ENCODE data around the gene MT1M. TPM values are rescaled to one million over a fixed set of nuclear protein-coding genes. Genes with fewer than 3 reads are reported as not detected.

MT1M gene
- polyA plus RNA-seq, 3 donors = not detected

- Histone ChIP-seq H4K20me1 (ENCODE audit: insufficient read depth, low read length) (no peaks in the 10 kb centered on the region), H3K79me2 (ENCODE audit: insufficient read depth, low read length) (no peaks in the 10 kb centered on the region), H3K9ac (ENCODE audit: insufficient read depth, low read length, poor library complexity, severe bottlenecking) (no peak overlapping the region), H3K36me3 (replicated peaks in 1 of 2; ENCODE audit: control insufficient read depth in 1 of 2, insufficient read depth in 2 of 2, low read length in 2 of 2) (no peaks in the 10 kb centered on the region), H3K4me3 (replicated peaks in 1 of 3; ENCODE audit: low read depth in 2 of 3, low read length in 3 of 3) (no peak overlapping the region), H3K9me3 (replicated peaks in 1 of 2; ENCODE audit: control insufficient read depth in 1 of 2, insufficient read depth in 1 of 2, low read length in 2 of 2) (no peaks in the 10 kb centered on the region), H3K27ac (ENCODE audit: low read depth in 1 of 2, low read length in 2 of 2) (no peak overlapping the region), H3K4me1 (ENCODE audit: control insufficient read depth in 1 of 2, insufficient read depth in 2 of 2, low read length in 2 of 2) (no peaks in the 10 kb centered on the region), H3K4me2 (replicated peaks; ENCODE audit: extremely low read depth, low read length, poor library complexity, severe bottlenecking) (no peak overlapping the region), H2AFZ (ENCODE audit: insufficient read depth, low read depth, low read length, poor library complexity, severe bottlenecking) (no peak overlapping the region), H3K27me3 (ENCODE audit: control insufficient read depth in 2 of 2, insufficient read depth in 2 of 2, low read length in 2 of 2) (peaks cover 0 to 10% of the 10 kb centered on the region in 2 donors)
- no peaks in the 10 kb centered on the region for H3K4me1 Mint-ChIP-seq
- TF ChIP-seq, protein P1, sequence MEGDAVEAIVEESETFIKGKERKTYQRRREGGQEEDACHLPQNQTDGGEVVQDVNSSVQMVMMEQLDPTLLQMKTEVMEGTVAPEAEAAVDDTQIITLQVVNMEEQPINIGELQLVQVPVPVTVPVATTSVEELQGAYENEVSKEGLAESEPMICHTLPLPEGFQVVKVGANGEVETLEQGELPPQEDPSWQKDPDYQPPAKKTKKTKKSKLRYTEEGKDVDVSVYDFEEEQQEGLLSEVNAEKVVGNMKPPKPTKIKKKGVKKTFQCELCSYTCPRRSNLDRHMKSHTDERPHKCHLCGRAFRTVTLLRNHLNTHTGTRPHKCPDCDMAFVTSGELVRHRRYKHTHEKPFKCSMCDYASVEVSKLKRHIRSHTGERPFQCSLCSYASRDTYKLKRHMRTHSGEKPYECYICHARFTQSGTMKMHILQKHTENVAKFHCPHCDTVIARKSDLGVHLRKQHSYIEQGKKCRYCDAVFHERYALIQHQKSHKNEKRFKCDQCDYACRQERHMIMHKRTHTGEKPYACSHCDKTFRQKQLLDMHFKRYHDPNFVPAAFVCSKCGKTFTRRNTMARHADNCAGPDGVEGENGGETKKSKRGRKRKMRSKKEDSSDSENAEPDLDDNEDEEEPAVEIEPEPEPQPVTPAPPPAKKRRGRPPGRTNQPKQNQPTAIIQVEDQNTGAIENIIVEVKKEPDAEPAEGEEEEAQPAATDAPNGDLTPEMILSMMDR (IDR thresholded peaks at IDR 0.05) = no peak
- no peak overlapping the region for H3K27ac Mint-ChIP-seq
- H3K4me3 Mint-ChIP-seq = peak overlapping the region in 1 of 2 donors; percentile 65
- peaks cover 16 to 30% (median 23%) of the 10 kb centered on the region in 3 donors for H3K27me3 Mint-ChIP-seq (ENCODE audit: low read depth in 3 of 3)
- no peak for DNase-seq
- intact Hi-C loops (cut with micrococcal nuclease) = loop anchor here (10.0 kb wide), 3 partner anchors 103 to 583 kb away; partner anchors contain the start of genes NUDT21 (in 1 of the 2), OGFOD1 (in 1 of the 2), PSME3IP1 (in 1 of the 2) and RSPRY1 (in 1 of the 2)
- H3K9me3 Mint-ChIP-seq = peaks cover 0 to 3% (median 0%) of the 10 kb centered on the region in 7 donors
- WGBS (ENCODE audit: insufficient coverage) = 91% methylated on average over 5 of the region's 9 CpGs
- H3K36me3 Mint-ChIP-seq = no peaks in the 10 kb centered on the region
Observed at GRCh38 chr16:56601325-56601724, 31.1 kb upstream of the MT1M start.

DNA sequence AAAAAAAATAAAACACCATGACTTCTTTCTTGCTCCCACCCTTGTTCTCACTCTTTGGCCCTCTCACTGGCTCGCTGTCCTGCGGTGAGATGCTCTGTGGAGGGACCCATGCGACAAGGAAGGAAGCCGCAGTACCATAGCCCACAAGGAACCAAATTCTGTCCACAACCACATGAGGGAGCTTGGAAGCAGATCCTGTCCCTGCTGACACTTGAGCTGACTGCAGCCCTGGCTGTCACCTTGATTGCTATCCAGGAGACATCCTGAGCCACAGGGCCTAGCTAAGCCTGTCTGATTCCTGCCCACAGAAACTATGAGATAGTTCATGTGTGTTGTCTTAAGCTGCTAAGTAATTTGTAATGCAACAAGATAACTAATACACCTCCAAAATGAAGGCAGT, 28.9 kb upstream of the MT1M start:
- intact Hi-C loops (cut with micrococcal nuclease) = loop anchor here (10.0 kb wide), 3 partner anchors 101 to 581 kb away; partner anchors contain the start of genes NUDT21 (in 1 of the 2), OGFOD1 (in 1 of the 2), PSME3IP1 (in 1 of the 2) and RSPRY1 (in 1 of the 2)

More for the DNA sequence above, 28.9 kb upstream of the MT1M start:
- no peaks in the 10 kb centered on the region for H3K9me3 ChIP-seq (replicated peaks in 1 of 2; ENCODE audit: control insufficient read depth in 1 of 2, insufficient read depth in 1 of 2, low read length in 2 of 2)
- no peaks in the 10 kb centered on the region for H3K36me3 ChIP-seq (replicated peaks in 1 of 2; ENCODE audit: control insufficient read depth in 1 of 2, insufficient read depth in 2 of 2, low read length in 2 of 2)
- H3K27ac ChIP-seq (ENCODE audit: low read depth in 1 of 2, low read length in 2 of 2) = no peak overlapping the region
- no peak overlapping the region for H3K4me3 ChIP-seq (replicated peaks in 1 of 3; ENCODE audit: low read depth in 2 of 3, low read length in 3 of 3)
- no peak overlapping the region for H3K9ac ChIP-seq (ENCODE audit: insufficient read depth, low read length, poor library complexity, severe bottlenecking)
- no peaks in the 10 kb centered on the region for H3K36me3 Mint-ChIP-seq
- peaks cover 17% of the 10 kb centered on the region for H3K4me1 Mint-ChIP-seq
- peaks cover 14 to 16% of the 10 kb centered on the region in 2 donors for H3K4me1 ChIP-seq (ENCODE audit: control insufficient read depth in 1 of 2, insufficient read depth in 2 of 2, low read length in 2 of 2)
- H4K20me1 ChIP-seq (ENCODE audit: insufficient read depth, low read length) = no peaks in the 10 kb centered on the region
- no peaks in the 10 kb centered on the region for H3K79me2 ChIP-seq (ENCODE audit: insufficient read depth, low read length)
- peaks cover 0 to 10% of the 10 kb centered on the region in 2 donors for H3K27me3 ChIP-seq (ENCODE audit: control insufficient read depth in 2 of 2, insufficient read depth in 2 of 2, low read length in 2 of 2)
- H3K4me3 Mint-ChIP-seq = no peak overlapping the region
- TF ChIP-seq, protein P1 (IDR thresholded peaks at IDR 0.05) = peak; percentile 19
- peak in 2 of 3 donors; percentile 35 to 39 for DNase-seq
- H3K27me3 Mint-ChIP-seq (ENCODE audit: low read depth in 3 of 3) = peaks cover 11 to 18% (median 14%) of the 10 kb centered on the region in 3 donors
- H3K4me2 ChIP-seq (replicated peaks; ENCODE audit: extremely low read depth, low read length, poor library complexity, severe bottlenecking) = no peak overlapping the region
- H3K27ac Mint-ChIP-seq = peak overlapping the region in 1 of 7 donors; percentile 18
- H3K9me3 Mint-ChIP-seq = peaks cover 0 to 3% (median 0%) of the 10 kb centered on the region in 7 donors
- 8% methylated on average over 4 of the region's 4 CpGs for WGBS (ENCODE audit: insufficient coverage)
- H2AFZ ChIP-seq (ENCODE audit: insufficient read depth, low read depth, low read length, poor library complexity, severe bottlenecking) = no peak overlapping the region

All from CD14-positive monocyte (primary cell).